Dermis blood vessel endothelial cell (primary cell): Measurements from ENCODE around the gene ABCC4. TPM values are rescaled to one million over a fixed set of nuclear protein-coding genes. Genes with fewer than 3 reads are reported as not detected.

Experiments used
- DNase-seq: peaks from one replicate; pipeline ENCODE4 v3.0.0; 2010
- total RNA-seq: library from RNA; depleted of rRNA; stranded (reverse); fragments of >200 nt; gene quantifications from 2 replicates; pipeline ENCODE4 v1.2.3, GENCODE V29; 2014

The ABCC4 gene
- total RNA-seq, 1 donor from 2014 or later = 6.1 TPM

DNA sequence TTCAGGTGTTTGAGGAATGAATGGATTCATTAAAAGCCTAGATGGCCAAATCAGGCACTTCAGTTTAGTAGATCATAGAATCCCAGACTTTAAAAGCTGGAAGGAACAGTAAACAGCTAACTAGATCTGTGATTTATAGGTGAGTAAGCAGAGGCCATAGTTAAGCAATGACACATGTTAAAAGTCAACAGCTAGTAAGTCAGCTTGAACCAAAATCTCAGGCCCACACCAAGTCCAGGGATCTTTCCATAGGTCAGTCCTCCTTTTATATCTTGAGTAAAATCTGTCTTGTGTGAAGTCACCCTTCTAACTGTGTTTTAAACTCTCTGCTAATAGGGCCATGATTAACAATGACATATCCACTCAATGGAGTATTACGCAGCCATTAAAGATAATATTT is 313.4 kb downstream of the ABCC4 start:
- DNase-seq = no peak

DNA sequence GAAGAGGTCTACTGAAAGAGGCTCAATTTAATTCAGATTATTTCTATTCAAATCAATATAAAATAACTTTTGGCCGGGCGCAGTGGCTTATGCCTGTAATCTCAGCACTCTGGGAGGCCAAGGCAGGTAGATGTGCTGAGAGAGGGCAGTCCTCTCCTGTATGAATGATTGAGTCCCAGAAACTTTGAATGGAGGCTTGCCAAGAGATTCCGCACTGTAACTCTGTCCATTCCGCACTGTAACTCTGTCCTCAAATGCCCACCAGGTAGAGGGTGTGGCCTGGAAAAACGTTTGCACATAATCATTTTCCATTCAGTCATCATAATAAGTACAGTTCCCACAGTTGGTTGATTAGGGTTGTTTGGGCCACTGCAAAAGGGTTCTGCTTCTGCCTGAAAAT is 314.2 kb downstream of the ABCC4 start:
- no peak for DNase-seq

DNA sequence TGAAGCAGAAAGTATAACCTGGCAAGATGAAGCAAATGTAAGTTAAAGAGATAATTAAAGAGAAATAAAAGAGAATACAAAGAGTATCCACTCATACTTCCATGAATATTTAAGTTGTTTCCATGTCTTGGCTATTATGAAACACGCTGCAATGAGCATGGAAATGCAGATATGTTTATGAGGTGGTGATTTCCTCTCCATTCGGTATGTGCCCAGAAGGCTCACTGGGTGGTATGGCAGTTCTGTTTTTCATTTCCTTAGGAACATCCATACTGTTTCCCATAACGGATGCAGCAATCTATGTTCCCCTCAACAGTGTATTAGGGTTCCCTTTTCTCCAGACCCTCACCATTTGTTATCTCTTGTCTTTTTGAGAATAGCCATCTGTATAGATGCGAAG is 316.3 kb downstream of the ABCC4 start:
- no peak for DNase-seq

DNA sequence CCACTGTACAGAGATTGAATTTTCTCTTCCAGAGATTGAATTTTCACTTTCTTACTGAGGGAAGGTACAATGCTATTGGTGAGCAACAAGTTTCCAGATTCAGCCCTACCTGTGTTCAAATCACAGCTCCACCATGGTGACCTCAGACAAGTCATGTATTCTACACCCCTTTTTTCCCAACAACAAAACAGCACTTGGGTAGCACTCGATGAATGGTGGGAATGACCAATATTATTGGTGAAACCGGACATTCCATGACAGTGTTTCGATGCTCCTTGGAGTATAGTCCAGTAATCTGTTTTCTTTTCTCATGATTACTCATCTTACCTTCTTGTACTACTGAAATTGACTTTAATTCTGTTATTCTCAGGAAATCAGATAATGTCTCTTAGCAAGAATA is 322.7 kb downstream of the ABCC4 start:
- DNase-seq = no peak

DNA sequence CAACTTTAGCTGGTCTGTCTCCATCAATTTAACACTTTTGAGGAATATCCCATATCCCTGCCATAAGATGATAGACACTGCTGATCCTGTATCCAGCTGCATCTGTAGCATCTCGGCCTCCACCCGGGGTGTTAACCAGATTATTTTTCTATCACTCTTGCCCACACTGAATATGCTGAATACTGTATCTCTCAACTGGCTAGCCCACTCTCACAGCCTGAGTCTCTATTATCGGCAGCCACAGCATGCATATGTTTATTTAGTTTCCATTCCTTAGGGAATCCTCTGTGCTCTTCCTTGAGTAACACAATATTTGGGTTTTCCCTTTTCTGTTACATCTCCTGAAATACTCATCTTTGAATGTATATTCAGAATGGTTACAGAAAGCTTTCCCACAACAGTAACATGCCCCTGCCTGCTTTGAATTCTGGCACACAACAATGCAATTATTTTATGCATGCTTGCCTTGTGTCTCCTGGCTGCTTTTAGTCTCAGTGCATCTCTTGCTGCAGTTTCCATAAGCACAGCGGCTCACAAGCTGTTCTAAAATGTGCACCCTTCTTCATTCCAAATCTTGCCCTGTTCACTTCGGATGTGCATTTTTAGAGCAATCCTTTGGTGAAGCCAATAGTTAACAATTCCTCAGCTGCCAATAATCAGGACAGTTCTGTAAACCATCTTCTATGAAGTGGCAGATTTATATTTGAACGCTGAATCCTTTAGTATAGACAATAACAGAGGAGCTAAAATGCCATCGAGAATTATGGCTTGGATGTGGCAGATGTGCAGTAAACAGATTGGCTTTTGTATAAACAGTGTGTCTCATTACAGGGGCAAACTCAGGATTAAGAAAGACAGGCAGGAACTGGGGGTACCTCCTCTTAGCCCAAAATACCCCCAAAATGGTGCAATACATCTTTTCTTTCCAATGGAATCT is 327.0 kb downstream of the ABCC4 start:
- no peak for DNase-seq

DNA sequence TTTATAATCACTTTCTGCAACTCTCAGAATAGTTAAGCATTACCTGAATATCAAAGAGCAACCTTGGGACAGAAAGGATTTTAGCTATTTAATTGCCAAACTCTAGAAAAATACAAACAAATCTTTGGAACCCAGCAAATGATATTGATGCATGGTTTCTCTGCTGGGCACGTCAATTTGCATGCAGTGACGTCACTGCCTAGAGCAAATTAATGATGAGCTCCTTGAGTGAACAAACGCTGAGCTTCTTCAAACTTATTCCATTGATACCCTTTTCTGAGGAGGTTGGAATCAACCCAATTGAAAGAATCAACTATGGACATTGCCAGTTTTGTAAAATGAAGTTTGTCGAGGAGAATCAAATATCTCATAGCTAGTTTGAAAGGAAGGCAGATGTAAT is 329.0 kb downstream of the ABCC4 start:
- no peak for DNase-seq
